Stimulated activated effector memory CD8-positive, alpha-beta T cell treated with anti-CD3 and anti-CD28 coated beads, Interleukin-12 subunit alpha, Interleukin-12 subunit beta, amount 100 ng/mL, for 72 hours (primary cell): Measurements from ENCODE around the gene STK31.
A peak's percentile ranks its signal among the peaks of the same experiment; 100 is the strongest.
"Not testable (repeated sequence)": the region's sequence is repeated elsewhere in the genome, so short reads cannot be mapped to it uniquely, and the experiment has no call there.

Source experiments
- ATAC-seq: fragments of 150-1000 bp; cut with Tn5 transposase; 2 replicates; pipeline ENCODE4 v1.10.0; 2021
- DNase-seq, 2 donors: peaks; one replicate each; pipeline ENCODE4 v3.0.0; 2021 to 2022; ENCODE audit warnings: low spot score in 2 of 2
- H3K27ac Mint-ChIP-seq: one replicate; pipeline ENCODE4 v1.8.0; 2022; ENCODE audit warnings: mild to moderate bottlenecking, mixed read lengths
- H3K36me3 Mint-ChIP-seq: one replicate; pipeline ENCODE4 v1.8.0; 2022; ENCODE audit warnings: mild to moderate bottlenecking, mixed read lengths
- H3K4me1 Mint-ChIP-seq: one replicate; pipeline ENCODE4 v1.8.0; 2022; ENCODE audit warnings: mixed read lengths
- H3K4me3 Mint-ChIP-seq: one replicate; pipeline ENCODE4 v1.8.0; 2022; ENCODE audit warnings: mild to moderate bottlenecking, mixed read lengths
- H3K9me3 Mint-ChIP-seq: one replicate; pipeline ENCODE4 v1.8.0; 2022; ENCODE audit warnings: mixed read lengths

STK31 gene

DNA sequence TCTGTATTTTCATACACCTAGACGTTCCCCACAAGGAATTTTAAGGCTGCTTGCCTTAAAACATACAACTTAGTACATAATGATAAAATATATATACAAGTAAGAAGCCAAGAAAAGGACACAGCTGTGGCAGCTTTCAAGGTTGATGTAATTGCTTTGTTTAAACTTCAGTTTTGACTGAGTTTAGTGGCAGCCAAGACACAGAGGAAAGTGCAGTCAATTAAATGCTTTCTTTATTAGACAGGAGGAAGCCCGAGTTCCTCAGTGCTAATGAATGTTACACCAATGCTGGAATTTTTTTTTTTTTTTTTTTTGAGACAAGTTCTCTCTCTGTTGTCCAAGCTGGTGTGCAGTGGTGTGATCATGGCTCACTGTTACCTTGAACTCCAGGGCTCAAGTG is 11.2 kb upstream of the STK31 start:
- no peak overlapping the region for H3K27ac Mint-ChIP-seq
- H3K36me3 Mint-ChIP-seq = peaks cover 51% of the 10 kb centered on the region
- DNase-seq = no peak

DNA sequence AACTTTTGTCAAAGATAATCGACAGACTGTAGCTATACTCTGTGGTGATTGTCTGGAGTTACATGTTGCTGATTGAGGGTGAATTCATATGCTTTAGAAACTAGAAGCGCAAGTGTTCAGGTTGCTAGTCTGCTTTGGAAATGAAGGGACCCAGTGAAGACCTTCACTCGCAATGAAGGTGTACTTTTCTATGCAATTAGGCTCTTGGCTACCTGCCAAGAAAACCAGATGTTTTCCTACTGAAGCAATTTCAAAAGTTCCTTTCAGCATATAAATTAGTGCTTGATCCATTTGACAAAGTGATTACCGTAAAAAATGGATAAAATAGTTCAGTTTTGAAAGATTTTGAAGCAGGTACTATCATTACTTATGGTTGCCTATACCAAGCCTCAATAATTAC is 10.0 kb upstream of the STK31 start:
- peaks cover 44% of the 10 kb centered on the region for H3K36me3 Mint-ChIP-seq
- DNase-seq (no peak), ATAC-seq (no peak)
- no peaks in the 10 kb centered on the region for H3K9me3 Mint-ChIP-seq
- peaks cover 8% of the 10 kb centered on the region for H3K4me1 Mint-ChIP-seq
- no peak overlapping the region for H3K27ac Mint-ChIP-seq
- H3K4me3 Mint-ChIP-seq = no peak overlapping the region

More for the DNA sequence above, 11.2 kb upstream of the STK31 start:
- H3K4me1 Mint-ChIP-seq = peaks cover 8% of the 10 kb centered on the region
- no peak for ATAC-seq
- no peak overlapping the region for H3K4me3 Mint-ChIP-seq
- H3K9me3 Mint-ChIP-seq = no peaks in the 10 kb centered on the region

GRCh38 chr7:23709081-23709750 is 803 bp upstream of the STK31 start:
- peaks cover 11% of the 10 kb centered on the region for H3K36me3 Mint-ChIP-seq
- no peak for DNase-seq
- peaks cover 10% of the 10 kb centered on the region for H3K9me3 Mint-ChIP-seq
- H3K27ac Mint-ChIP-seq = no peak overlapping the region
- no peak overlapping the region for H3K4me3 Mint-ChIP-seq
- no peak for ATAC-seq
- no peaks in the 10 kb centered on the region for H3K4me1 Mint-ChIP-seq

DNA sequence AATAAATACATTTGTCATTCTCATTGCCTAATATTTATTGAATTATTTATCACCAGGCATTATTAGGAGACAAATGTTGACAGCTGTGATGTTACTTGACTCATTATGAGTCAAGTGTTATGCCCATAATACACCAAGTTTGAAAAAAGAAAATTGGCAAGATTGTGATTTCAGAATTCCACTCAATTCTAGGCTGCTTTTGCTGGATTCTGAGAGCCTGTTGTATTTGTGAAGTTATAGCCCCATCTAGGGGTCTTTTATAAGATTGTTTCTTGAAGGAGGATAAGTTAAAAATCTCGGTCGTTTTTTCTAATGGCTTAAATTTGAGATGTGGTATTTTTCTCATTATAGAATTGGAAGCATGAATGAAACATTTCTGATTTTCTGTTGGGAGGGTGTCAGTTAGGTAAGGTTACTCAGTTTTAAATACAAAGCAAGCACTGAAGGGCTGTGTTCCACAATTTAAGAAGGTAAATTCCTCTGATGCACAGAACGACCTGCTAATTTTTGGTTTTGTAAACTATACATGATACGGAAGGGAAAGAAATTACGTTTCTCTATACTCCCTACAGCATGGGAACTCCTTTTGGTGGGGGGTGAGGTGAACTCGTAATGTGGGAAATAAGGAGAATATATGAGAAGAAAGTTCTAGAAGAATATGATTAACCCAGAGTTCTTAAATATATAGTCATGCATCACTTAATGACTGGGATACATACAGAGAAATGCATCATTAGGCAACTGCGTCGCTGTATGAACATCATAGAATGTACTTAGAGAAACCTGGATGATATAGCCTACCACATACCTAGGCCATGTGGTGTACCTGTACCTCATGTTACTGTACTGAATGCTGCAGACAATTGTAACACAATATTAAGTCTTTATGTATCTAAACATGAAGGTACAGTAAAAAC is 2.6 kb downstream of the STK31 start:
- H3K27ac Mint-ChIP-seq = no peak overlapping the region
- H3K4me1 Mint-ChIP-seq = no peaks in the 10 kb centered on the region
- H3K4me3 Mint-ChIP-seq = no peak overlapping the region
- no peaks in the 10 kb centered on the region for H3K9me3 Mint-ChIP-seq
- DNase-seq = no peak
- no peak for ATAC-seq
- H3K36me3 Mint-ChIP-seq = no peaks in the 10 kb centered on the region

DNA sequence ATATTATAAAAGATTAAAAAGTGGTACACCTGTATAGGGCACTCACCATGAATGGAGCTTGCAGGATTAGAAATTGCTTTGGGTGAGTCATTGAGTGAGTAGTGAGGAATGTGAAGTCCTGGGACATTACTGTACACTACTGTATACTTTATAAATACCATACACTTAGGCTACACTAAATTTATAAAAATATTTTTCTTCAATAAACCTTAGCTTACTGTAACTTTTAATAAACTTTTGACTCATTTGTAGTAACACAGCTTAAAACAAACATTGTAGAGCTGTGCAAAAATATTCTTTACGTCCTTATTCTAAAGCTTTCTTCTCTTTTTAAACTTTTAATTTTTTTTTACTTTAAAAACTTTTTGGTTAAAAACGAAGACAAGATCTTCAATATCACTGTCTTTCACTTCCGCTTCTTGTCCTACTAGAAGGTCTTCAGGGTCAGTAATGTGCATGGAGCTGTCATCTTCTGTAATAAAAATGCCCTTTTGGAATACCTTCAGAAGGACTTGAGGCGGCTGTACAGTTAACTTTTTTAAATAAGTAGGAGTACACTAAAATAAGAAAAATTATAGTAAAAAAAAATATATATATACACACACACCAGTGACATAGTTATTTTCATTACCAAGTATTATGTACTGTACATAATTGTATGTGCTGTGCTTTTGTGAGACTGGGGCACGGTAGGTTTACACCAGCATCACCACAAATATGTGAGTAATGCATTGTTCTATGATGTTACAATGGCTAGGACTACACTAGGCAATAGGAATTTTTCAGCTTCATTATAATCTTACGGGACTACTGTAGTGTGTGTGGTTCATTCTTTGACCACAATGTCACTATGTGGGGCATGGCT is 3.5 kb downstream of the STK31 start:
- no peak for ATAC-seq
- H3K27ac Mint-ChIP-seq = no peak overlapping the region
- H3K36me3 Mint-ChIP-seq = no peaks in the 10 kb centered on the region
- DNase-seq = no peak
- H3K4me3 Mint-ChIP-seq = no peak overlapping the region
- H3K4me1 Mint-ChIP-seq = no peaks in the 10 kb centered on the region
- H3K9me3 Mint-ChIP-seq = no peaks in the 10 kb centered on the region

DNA sequence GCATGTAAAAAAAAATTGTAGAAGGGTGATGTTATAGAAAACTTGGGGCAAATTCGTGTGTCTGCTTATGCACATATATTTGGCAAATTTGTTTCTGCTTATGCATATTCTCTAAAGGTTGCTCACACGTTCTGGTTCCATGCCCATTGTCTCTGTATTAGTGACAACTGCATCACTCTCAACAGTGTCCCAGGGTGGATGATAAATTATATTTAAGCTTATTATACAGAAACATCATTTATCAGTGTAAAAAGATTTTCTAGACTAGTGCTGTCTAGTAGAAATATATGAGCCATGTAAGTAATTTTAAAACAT is 4.1 kb downstream of the STK31 start:
- Mint-ChIP-seq H3K9me3 (no peaks in the 10 kb centered on the region), H3K36me3 (no peaks in the 10 kb centered on the region), H3K4me3 (no peak overlapping the region), H3K27ac (no peak overlapping the region), H3K4me1 (no peaks in the 10 kb centered on the region)
- ATAC-seq = no peak
- DNase-seq = no peak

GRCh38 chr7:23714579-23714978 is 4.6 kb downstream of the STK31 start:
- no peak overlapping the region for H3K4me3 Mint-ChIP-seq

GRCh38 chr7:23715099-23715498 is 5.1 kb downstream of the STK31 start:
- H3K27ac Mint-ChIP-seq = no peak overlapping the region
- no peak overlapping the region for H3K4me3 Mint-ChIP-seq
- ATAC-seq (no peak), DNase-seq (no peak)
- no peaks in the 10 kb centered on the region for H3K4me1 Mint-ChIP-seq
- no peaks in the 10 kb centered on the region for H3K36me3 Mint-ChIP-seq
- no peaks in the 10 kb centered on the region for H3K9me3 Mint-ChIP-seq

More at GRCh38 chr7:23714579-23714978, 4.6 kb downstream of the STK31 start:
- H3K9me3 Mint-ChIP-seq = no peaks in the 10 kb centered on the region
- no peaks in the 10 kb centered on the region for H3K36me3 Mint-ChIP-seq
- H3K4me1 Mint-ChIP-seq = no peaks in the 10 kb centered on the region
- no peak for ATAC-seq
- DNase-seq = no peak
- no peak overlapping the region for H3K27ac Mint-ChIP-seq

- H3K36me3 Mint-ChIP-seq = no peaks in the 10 kb centered on the region
- no peak for DNase-seq
- H3K27ac Mint-ChIP-seq = no peak overlapping the region
- H3K4me1 Mint-ChIP-seq = no peaks in the 10 kb centered on the region
- H3K9me3 Mint-ChIP-seq = no peaks in the 10 kb centered on the region
- H3K4me3 Mint-ChIP-seq = no peak overlapping the region
- no peak for ATAC-seq
Observed at GRCh38 chr7:23717788-23718187, 7.8 kb downstream of the STK31 start.

DNA sequence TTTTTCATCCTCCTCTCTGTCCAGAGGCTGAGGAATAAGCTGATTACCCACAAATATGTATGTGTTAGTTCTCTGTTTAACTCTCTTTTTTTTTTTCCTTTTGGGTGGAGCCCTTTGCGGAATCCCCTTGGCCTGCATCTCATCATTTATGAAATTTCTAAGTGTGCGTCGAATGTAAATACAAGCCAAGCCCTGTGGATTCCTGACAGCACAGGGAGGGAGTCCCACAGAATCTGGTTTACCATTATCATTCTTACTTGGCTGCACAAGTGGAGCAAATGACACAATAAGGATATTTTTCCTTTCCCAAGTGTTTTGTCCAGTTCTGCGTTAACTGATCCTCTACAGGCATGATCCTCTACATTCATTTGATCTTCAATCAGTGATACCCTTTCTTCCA is 11.4 kb downstream of the STK31 start:
- H3K4me1 Mint-ChIP-seq = no peaks in the 10 kb centered on the region
- H3K36me3 Mint-ChIP-seq = no peaks in the 10 kb centered on the region
- no peak for ATAC-seq
- H3K9me3 Mint-ChIP-seq = no peaks in the 10 kb centered on the region
- no peak overlapping the region for H3K27ac Mint-ChIP-seq
- no peak overlapping the region for H3K4me3 Mint-ChIP-seq
- no peak for DNase-seq

DNA sequence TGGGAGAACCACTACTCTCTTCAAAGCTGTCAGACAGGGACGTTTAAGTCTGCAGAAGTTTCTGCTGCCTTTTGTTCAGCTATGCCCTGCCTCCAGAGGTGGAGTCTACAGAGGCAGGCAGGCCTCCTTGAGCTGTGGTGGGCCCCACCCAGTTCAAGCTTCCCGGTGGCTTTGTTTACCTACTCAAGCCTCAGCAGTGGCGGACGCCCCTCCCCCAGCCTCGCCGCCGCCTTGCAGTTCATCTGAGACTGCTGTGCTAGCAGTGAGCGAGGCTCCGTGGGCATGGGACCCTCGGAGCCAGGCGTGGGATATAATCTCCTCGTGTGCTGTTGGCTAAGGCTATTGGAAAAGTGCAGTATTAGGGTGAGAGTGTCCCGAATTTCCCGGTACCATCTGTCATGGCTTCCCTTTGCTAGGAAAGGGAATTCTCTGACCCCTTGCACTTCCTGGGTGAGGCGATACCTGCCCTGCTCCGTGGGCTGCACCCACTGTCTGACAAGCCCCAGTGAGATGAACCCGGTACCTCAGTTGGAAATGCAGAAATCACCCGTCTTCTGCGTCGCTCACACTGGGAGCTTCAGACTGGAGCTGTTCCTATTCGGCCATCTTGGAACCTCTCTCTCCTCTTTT is 12.7 kb downstream of the STK31 start:
- not testable (repeated sequence) for DNase-seq, H3K4me3 Mint-ChIP-seq, H3K27ac Mint-ChIP-seq, ATAC-seq, H3K4me1 Mint-ChIP-seq, H3K36me3 Mint-ChIP-seq, H3K9me3 Mint-ChIP-seq

DNA sequence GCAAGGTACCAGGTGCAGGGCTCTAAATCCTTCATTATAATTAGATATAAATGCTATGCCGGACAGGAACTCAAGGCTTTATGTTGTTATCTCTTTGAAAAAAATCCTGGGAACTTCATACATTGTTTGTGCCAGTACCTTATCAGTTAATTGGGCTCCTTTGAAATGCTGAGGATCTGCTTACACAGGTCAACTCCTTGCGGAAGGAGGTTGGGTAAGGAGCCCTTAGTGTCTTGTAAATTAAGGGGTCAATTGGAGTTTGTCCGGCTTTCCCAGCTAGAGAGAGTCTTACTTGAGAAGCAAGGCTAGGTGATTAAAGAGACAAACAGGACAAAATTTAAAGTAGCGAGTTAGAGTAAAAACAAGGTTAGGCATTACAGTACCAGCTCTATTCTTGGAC is 14.1 kb downstream of the STK31 start:
- not testable (repeated sequence) for H3K4me3 Mint-ChIP-seq, H3K36me3 Mint-ChIP-seq, H3K4me1 Mint-ChIP-seq, DNase-seq, H3K9me3 Mint-ChIP-seq, ATAC-seq, H3K27ac Mint-ChIP-seq

- H3K9me3 Mint-ChIP-seq = peaks cover 18% of the 10 kb centered on the region
- no peaks in the 10 kb centered on the region for H3K4me1 Mint-ChIP-seq
- H3K4me3 Mint-ChIP-seq = no peak overlapping the region
- H3K36me3 Mint-ChIP-seq = no peaks in the 10 kb centered on the region
- ATAC-seq (peak; percentile 54), DNase-seq (no peak)
- H3K27ac Mint-ChIP-seq = no peak overlapping the region
Observed at GRCh38 chr7:23742051-23742450, 32.0 kb downstream of the STK31 start.

DNA sequence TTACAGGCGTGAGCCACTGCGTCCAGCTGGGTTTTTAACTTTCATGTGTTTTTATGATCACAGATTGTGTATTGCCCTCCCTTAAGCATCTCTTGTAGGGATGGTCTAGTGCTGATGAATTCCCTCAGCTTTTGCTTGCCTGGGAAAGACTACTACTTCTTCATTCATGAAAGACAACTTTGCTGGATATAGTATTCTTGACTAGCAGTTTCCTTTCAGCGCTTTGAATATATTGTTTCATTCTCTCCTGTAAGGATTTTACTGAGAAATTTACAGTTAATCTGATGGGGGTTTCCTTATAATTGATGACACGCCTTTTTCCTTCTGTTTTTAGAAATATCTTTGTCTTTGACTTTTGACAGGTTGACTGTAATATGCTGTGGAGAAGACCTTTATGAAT is 33.2 kb downstream of the STK31 start:
- Mint-ChIP-seq H3K36me3 (no peaks in the 10 kb centered on the region), H3K9me3 (peaks cover 18% of the 10 kb centered on the region), H3K4me3 (no peak overlapping the region), H3K4me1 (no peaks in the 10 kb centered on the region), H3K27ac (no peak overlapping the region)
- ATAC-seq (no peak), DNase-seq (no peak)

DNA sequence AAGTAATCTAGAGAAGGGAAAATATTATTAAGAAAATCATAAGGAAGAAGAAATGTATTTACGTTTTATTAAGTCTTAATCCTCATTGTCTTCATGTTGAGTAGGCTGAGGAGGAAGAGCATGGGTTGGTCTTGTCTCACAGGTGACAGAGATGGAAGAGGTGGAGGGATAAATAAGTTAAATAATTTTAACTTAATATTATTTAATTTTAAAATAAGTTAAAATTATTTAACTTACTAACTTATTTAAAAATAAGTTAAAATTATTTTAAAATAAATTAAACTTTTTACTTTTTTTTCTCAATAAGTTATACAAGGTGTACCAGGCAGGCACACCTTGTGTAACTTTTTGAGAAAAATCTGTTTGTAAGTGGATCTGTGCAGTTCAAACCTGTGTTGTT is 36.6 kb downstream of the STK31 start:
- ATAC-seq (no peak), DNase-seq (no peak)
- peaks cover 18% of the 10 kb centered on the region for H3K9me3 Mint-ChIP-seq
- H3K4me1 Mint-ChIP-seq = no peaks in the 10 kb centered on the region
- no peak overlapping the region for H3K27ac Mint-ChIP-seq
- H3K36me3 Mint-ChIP-seq = no peaks in the 10 kb centered on the region
- no peak overlapping the region for H3K4me3 Mint-ChIP-seq
